Trophoblast cell (in vitro differentiated cells and primary cell): ENCODE data around the gene HBG2. TPM values are rescaled to one million over a fixed set of nuclear protein-coding genes. Genes with fewer than 3 reads are reported as not detected.
"Not testable (repeated sequence)": the region's sequence is repeated elsewhere in the genome, so short reads cannot be mapped to it uniquely, and the experiment has no call there.

Source experiments
- DNase-seq, 2 donors: peaks; one replicate each; pipeline ENCODE4 v3.0.0-alpha.2; 2016
- H2AFZ ChIP-seq: 2 replicates; pipeline ENCODE4 v1.6.1; 2013; ENCODE audit warnings: low read length, moderate library complexity, mild to moderate bottlenecking; ENCODE audit not compliant: insufficient read depth, poor library complexity
- H2AK5ac ChIP-seq: 2 replicates; pipeline ENCODE4 v1.6.1; 2013; ENCODE audit warnings: mild to moderate bottlenecking, low read length
- H2BK120ac ChIP-seq: 2 replicates; pipeline ENCODE4 v1.6.1; 2013; ENCODE audit warnings: low read length, mild to moderate bottlenecking, moderate library complexity; ENCODE audit not compliant: insufficient read depth, poor library complexity
- H2BK12ac ChIP-seq: 2 replicates; pipeline ENCODE4 v1.6.1; 2013; ENCODE audit warnings: mild to moderate bottlenecking, low read length, moderate library complexity
- H2BK5ac ChIP-seq: 2 replicates; pipeline ENCODE4 v1.6.1; 2013; ENCODE audit warnings: low read length, low read depth, moderate library complexity, mild to moderate bottlenecking; ENCODE audit not compliant: poor library complexity
- H3K14ac ChIP-seq: 2 replicates; pipeline ENCODE4 v1.6.1; 2013; ENCODE audit warnings: mild to moderate bottlenecking, low read length
- H3K18ac ChIP-seq: 2 replicates; pipeline ENCODE4 v1.6.1; 2013; ENCODE audit warnings: mild to moderate bottlenecking, low read length
- H3K23ac ChIP-seq: 2 replicates; pipeline ENCODE4 v1.6.1; 2013; ENCODE audit warnings: low read length
- H3K27ac ChIP-seq: 2 replicates; pipeline ENCODE4 v1.5.1; 2013; ENCODE audit warnings: low read depth, mild to moderate bottlenecking, inconsistent platforms, low read length, moderate library complexity
- H3K27me3 ChIP-seq: 2 replicates; pipeline ENCODE4 v1.6.1; 2013; ENCODE audit warnings: inconsistent platforms, mild to moderate bottlenecking, low read length, moderate library complexity; ENCODE audit not compliant: insufficient read depth
- H3K36me3 ChIP-seq, 2 experiments: 1 replicate in 1 of 2; 2 replicates in 1 of 2; pipeline ENCODE4 v1.6.1; 2013; ENCODE audit warnings: low read length in 2 of 2, mild to moderate bottlenecking in 2 of 2, moderate library complexity in 1 of 2; ENCODE audit not compliant: insufficient read depth in 2 of 2, control insufficient read depth in 1 of 2
- H3K4ac ChIP-seq: 2 replicates; pipeline ENCODE4 v1.6.1; 2013; ENCODE audit warnings: low read depth, mild to moderate bottlenecking, low read length, moderate library complexity
- H3K4me1 ChIP-seq, 2 experiments: 1 replicate in 1 of 2; 2 replicates in 1 of 2; pipeline ENCODE4 v1.6.1; 2013; ENCODE audit warnings: low read length in 2 of 2, mild to moderate bottlenecking in 2 of 2, moderate library complexity in 1 of 2; ENCODE audit not compliant: insufficient read depth in 2 of 2, control insufficient read depth in 1 of 2
- H3K4me2 ChIP-seq: 2 replicates; pipeline ENCODE4 v1.6.1; 2013; ENCODE audit warnings: inconsistent platforms, mild to moderate bottlenecking, low read length, moderate library complexity
- H3K4me3 ChIP-seq: 2 replicates; pipeline ENCODE4 v1.5.1; 2013; ENCODE audit warnings: mild to moderate bottlenecking, low read depth, low read length, inconsistent platforms
- H3K79me1 ChIP-seq: one replicate; pipeline ENCODE4 v1.6.1; 2013; ENCODE audit warnings: low read length
- H3K79me2 ChIP-seq: 2 replicates; pipeline ENCODE4 v1.6.1; 2013; ENCODE audit warnings: low read length, mild to moderate bottlenecking; ENCODE audit not compliant: control insufficient read depth, insufficient read depth, poor library complexity
- H3K9ac ChIP-seq: 2 replicates; pipeline ENCODE4 v1.6.1; 2013; ENCODE audit warnings: mild to moderate bottlenecking, low read length
- H3K9me3 ChIP-seq: 2 replicates; pipeline ENCODE4 v1.6.1; 2013; ENCODE audit warnings: low read depth, mild to moderate bottlenecking, control low read depth, inconsistent platforms, low read length; ENCODE audit not compliant: insufficient read depth
- H4K12ac ChIP-seq: 2 replicates; pipeline ENCODE4 v1.6.1; 2013; ENCODE audit warnings: low read depth, mild to moderate bottlenecking, low read length, moderate library complexity
- H4K8ac ChIP-seq: 2 replicates; pipeline ENCODE4 v1.6.1; 2013; ENCODE audit warnings: low read depth, mild to moderate bottlenecking, low read length, moderate library complexity
- H4K91ac ChIP-seq: one replicate; pipeline ENCODE4 v1.6.1; 2013; ENCODE audit warnings: low read depth, mild to moderate bottlenecking, low read length, moderate library complexity
- WGBS: extraction: QIAGEN DNeasy Blood & Tissue Kit; methylation state at CpG from one replicate; pipeline ENCODE4 v1.1.7; 2013; ENCODE audit warnings: missing lambda C conversion rate; ENCODE audit not compliant: insufficient read length, insufficient coverage; ENCODE audit errors: extremely low coverage; 5-methylcytosine and 5-hydroxymethylcytosine counted together
- polyA plus RNA-seq: library from polyadenylated mRNA; stranded (reverse); fragments of 200-250 nt; gene quantifications from 2 replicates; pipeline ENCODE4 v1.2.3, GENCODE V29; 2013

HBG2 gene
- polyA plus RNA-seq, result not detected in 2 replicates

GRCh38 chr11:5254646-5255413 lies at the start of gene HBG2:
HBG2 (minus strand) TSS chr11:5254781; CDS start chr11:5254728, 53 bp downstream.
- not testable (repeated sequence) for H2BK120ac ChIP-seq, H4K91ac ChIP-seq, H3K4me2 ChIP-seq

GRCh38 chr11:5304046-5304445 lies 49.5 kb upstream of the HBG2 start:
- no peak overlapping the region for H3K27ac ChIP-seq
- no peaks in the 10 kb centered on the region for H3K27me3 ChIP-seq
- WGBS, result no CpG with 5 or more reads among the region's 1 CpG
- H3K36me3 ChIP-seq, result no peaks in the 10 kb centered on the region
- H4K91ac ChIP-seq, result no peak overlapping the region
- H3K18ac ChIP-seq, result no peak overlapping the region
- H2BK120ac ChIP-seq, result no peak overlapping the region
- no peak overlapping the region for H3K4ac ChIP-seq
- H3K23ac ChIP-seq, result no peak overlapping the region
- no peak overlapping the region for H2AK5ac ChIP-seq
- no peaks in the 10 kb centered on the region for H3K4me1 ChIP-seq
- no peak overlapping the region for H3K4me2 ChIP-seq
- no peaks in the 10 kb centered on the region for H3K79me1 ChIP-seq
- no peak overlapping the region for H2BK12ac ChIP-seq
- H3K9me3 ChIP-seq, result peaks cover 2% of the 10 kb centered on the region
- H4K12ac ChIP-seq, result no peak overlapping the region
- DNase-seq, result no peak
- no peak overlapping the region for H4K8ac ChIP-seq
- no peak overlapping the region for H3K4me3 ChIP-seq
- H3K9ac ChIP-seq, result no peak overlapping the region
- no peak overlapping the region for H2BK5ac ChIP-seq
- no peaks in the 10 kb centered on the region for H3K79me2 ChIP-seq
- H3K14ac ChIP-seq, result no peak overlapping the region
- H2AFZ ChIP-seq, result no peak overlapping the region

More at GRCh38 chr11:5254646-5255413, at the start of gene HBG2:
- H3K18ac ChIP-seq, DNase-seq, H2BK5ac ChIP-seq, H3K27ac ChIP-seq, H3K23ac ChIP-seq, H2BK12ac ChIP-seq, H2AFZ ChIP-seq, H3K14ac ChIP-seq, H2AK5ac ChIP-seq, H3K4ac ChIP-seq, H3K79me2 ChIP-seq, H4K8ac ChIP-seq, H3K9me3 ChIP-seq, H4K12ac ChIP-seq, H3K4me1 ChIP-seq, H3K4me3 ChIP-seq, H3K27me3 ChIP-seq, H3K79me1 ChIP-seq, H3K36me3 ChIP-seq, H3K9ac ChIP-seq: not testable (repeated sequence)
- no CpG with 5 or more reads among the region's 9 CpGs for whole genome bisulfite sequencing

- Histone ChIP-seq H2AFZ (no peak overlapping the region), H3K18ac (no peak overlapping the region), H2BK5ac (no peak overlapping the region), H3K4ac (no peak overlapping the region), H4K91ac (no peak overlapping the region), H3K4me2 (no peak overlapping the region), H3K9me3 (peaks cover 2% of the 10 kb centered on the region), H3K79me1 (no peaks in the 10 kb centered on the region), H3K27me3 (no peaks in the 10 kb centered on the region), H4K12ac (no peak overlapping the region), H3K27ac (no peak overlapping the region), H3K14ac (no peak overlapping the region), H2BK12ac (no peak overlapping the region), H3K4me1 (no peaks in the 10 kb centered on the region), H2BK120ac (no peak overlapping the region), H3K9ac (no peak overlapping the region), H3K23ac (no peak overlapping the region), H2AK5ac (no peak overlapping the region), H3K36me3 (no peaks in the 10 kb centered on the region), H4K8ac (no peak overlapping the region), H3K4me3 (no peak overlapping the region), H3K79me2 (no peaks in the 10 kb centered on the region)
- DNase-seq, result no peak
- no CpG with 5 or more reads among the region's 5 CpGs for WGBS
Observed at GRCh38 chr11:5303626-5304025, 49.0 kb upstream of the HBG2 start.

- H2AFZ ChIP-seq, result no peak within 1 kb of the TSS
- no peak for DNase-seq
- no peaks in the 10 kb centered on the region for H3K79me2 ChIP-seq
- H3K36me3 ChIP-seq, result no peaks in the 10 kb centered on the region
- H3K4me2 ChIP-seq, result no peak within 1 kb of the TSS
- H4K12ac ChIP-seq, result no peak within 1 kb of the TSS
- no peak within 1 kb of the TSS for H2BK5ac ChIP-seq
- no peak within 1 kb of the TSS for H3K27ac ChIP-seq
- peak within 1 kb of the TSS; percentile 33 for H3K9ac ChIP-seq
- no peak within 1 kb of the TSS for H4K8ac ChIP-seq
- H2BK12ac ChIP-seq, result no peak within 1 kb of the TSS
- no peak within 1 kb of the TSS for H2BK120ac ChIP-seq
- no peak within 1 kb of the TSS for H3K18ac ChIP-seq
- H3K23ac ChIP-seq, result peak within 1 kb of the TSS; percentile 86
- H3K9me3 ChIP-seq, result peaks cover 2% of the 10 kb centered on the region
- no peaks in the 10 kb centered on the region for H3K79me1 ChIP-seq
- H3K4me1 ChIP-seq, result no peaks in the 10 kb centered on the region
- no peak within 1 kb of the TSS for H4K91ac ChIP-seq
- H3K4ac ChIP-seq, result no peak within 1 kb of the TSS
- no peaks in the 10 kb centered on the region for H3K27me3 ChIP-seq
- no peak within 1 kb of the TSS for H2AK5ac ChIP-seq
- H3K4me3 ChIP-seq, result no peak within 1 kb of the TSS
- WGBS, result no CpG with 5 or more reads among the region's 2 CpGs
- no peak within 1 kb of the TSS for H3K14ac ChIP-seq
Observed at GRCh38 chr11:5301846-5302245, 47.3 kb upstream of the HBG2 start, which contains the start of gene OR51B4. OR51B4 (minus strand) TSS chr11:5301946; CDS start chr11:5301946, 0 bp downstream.
